B cell (primary cell): ENCODE measurements around the gene PPEF1. TPM values are rescaled to one million over a fixed set of nuclear protein-coding genes. Genes with fewer than 3 reads are reported as not detected.

Experiments used
- ATAC-seq: fragments of 200-7000 bp; cut with Tn5 transposase; one replicate; pipeline ENCODE4 v1.10.0; 2021; ENCODE audit warnings: low read depth, mild to moderate bottlenecking, moderate number of reproducible peaks, moderate library complexity
- CTCF ChIA-PET: fragments of 350-600 bp; sonication (Branson Sonifier 250); formaldehyde crosslinking; loops from one replicate; lab custom pipeline; 2021; ENCODE audit warnings: antibody characterized with exemption, inconsistent platforms; lab: Charles Lee
- POLR2A ChIA-PET: fragments of 350-600 bp; sonication (Branson Sonifier 250); formaldehyde crosslinking; loops from one replicate; lab custom pipeline; 2021; ENCODE audit warnings: antibody characterized with exemption; lab: Charles Lee
- DNase-seq: peaks from one replicate; pipeline ENCODE4 v3.0.0; 2013
- H2AFZ ChIP-seq: 2 replicates; pipeline ENCODE4 v1.6.1; 2012; ENCODE audit warnings: mild to moderate bottlenecking, low read depth, low read length; ENCODE audit not compliant: insufficient read depth, poor library complexity, severe bottlenecking
- H3K27ac ChIP-seq, 2 donors: 1 replicate in 1 of 2; 2 replicates in 1 of 2; pipeline ENCODE4 v1.5.1; 2012 to 2013; ENCODE audit warnings: low read length in 2 of 2, mild to moderate bottlenecking in 2 of 2, moderate library complexity in 1 of 2
- H3K27me3 ChIP-seq, 4 experiments: fragments of 200-600 bp in 1 of 4; sonication (generic) in 1 of 4; replicated peaks in 1 of 4; 1 replicate in 2 of 4; 2 replicates in 2 of 4; pipeline versions ENCODE4 v1.6.1 to v1.7.0; 2013 to 2016; ENCODE audit warnings: low read length in 3 of 4, mild to moderate bottlenecking in 2 of 4, mixed read lengths in 1 of 4, moderate library complexity in 1 of 4; ENCODE audit not compliant: insufficient read depth in 4 of 4, control insufficient read depth in 3 of 4; ENCODE audit errors: control extremely low read depth in 1 of 4
- H3K36me3 ChIP-seq, 2 experiments: replicated peaks in 1 of 2; 1 replicate in 1 of 2; 2 replicates in 1 of 2; pipeline versions ENCODE4 v1.6.1 to v1.7.1; 2013; ENCODE audit warnings: low read length in 1 of 2; ENCODE audit not compliant: insufficient read depth in 2 of 2, control insufficient read depth in 1 of 2; ENCODE audit errors: control extremely low read depth in 1 of 2, extremely low read depth in 1 of 2
- H3K4me1 ChIP-seq, 2 donors: fragments of 200-600 bp in 1 of 2; sonication (generic) in 1 of 2; 1 replicate in 1 of 2; 2 replicates in 1 of 2; pipeline versions ENCODE4 v1.5.1 to v1.6.1; 2013 to 2017; ENCODE audit warnings: low read length in 2 of 2; ENCODE audit not compliant: control insufficient read depth in 2 of 2, insufficient read depth in 2 of 2
- H3K4me2 ChIP-seq: replicated peaks from 2 replicates; pipeline ENCODE3; 2012; ENCODE audit warnings: mild to moderate bottlenecking, low read depth, low read length; ENCODE audit not compliant: poor library complexity, severe bottlenecking
- H3K4me3 ChIP-seq, 5 experiments: fragments of 200-600 bp in 1 of 5; sonication (generic) in 1 of 5; 1 replicate in 3 of 5; 2 replicates in 2 of 5; pipeline versions ENCODE4 v1.5.1 to v1.7.0; 2011 to 2016; ENCODE audit warnings: low read length in 4 of 5, mild to moderate bottlenecking in 4 of 5, low read depth in 2 of 5, control low read depth in 1 of 5, moderate library complexity in 1 of 5; ENCODE audit not compliant: insufficient read depth in 1 of 5; ENCODE audit errors: control extremely low read depth in 1 of 5, extremely low read depth in 1 of 5
- H3K79me2 ChIP-seq: fragments of 200-600 bp; sonication (generic); one replicate; pipeline ENCODE4 v1.6.0; 2016; ENCODE audit warnings: low read length; ENCODE audit not compliant: control insufficient read depth, insufficient read depth
- H3K9ac ChIP-seq: fragments of 200-600 bp; sonication (generic); 2 replicates; pipeline ENCODE4 v1.6.1; 2017; ENCODE audit warnings: mild to moderate bottlenecking, low read length, moderate library complexity
- H3K9me3 ChIP-seq, 3 donors: one replicate each; pipeline versions ENCODE4 v1.6.1 to v1.7.1; 2013; ENCODE audit warnings: low read length in 2 of 3; ENCODE audit not compliant: control insufficient read depth in 2 of 3, insufficient read depth in 1 of 3; ENCODE audit errors: control extremely low read depth in 1 of 3
- H4K20me1 ChIP-seq: 2 replicates; pipeline ENCODE4 v1.6.0; 2012; ENCODE audit warnings: mild to moderate bottlenecking, low read length; ENCODE audit not compliant: insufficient read depth, control insufficient read depth, poor library complexity, severe bottlenecking
- H3K27ac Mint-ChIP-seq: one replicate; pipeline ENCODE4 v1.8.0; 2021; ENCODE audit warnings: mixed read lengths
- H3K27me3 Mint-ChIP-seq: one replicate; pipeline ENCODE4 v1.8.0; 2021; ENCODE audit warnings: mixed read lengths
- H3K4me1 Mint-ChIP-seq: one replicate; pipeline ENCODE4 v1.8.0; 2021; ENCODE audit warnings: mixed read lengths
- H3K4me3 Mint-ChIP-seq: one replicate; pipeline ENCODE4 v1.8.0; 2021; ENCODE audit warnings: mixed read lengths
- H3K9me3 Mint-ChIP-seq: one replicate; pipeline ENCODE4 v1.8.0; 2022; ENCODE audit warnings: mixed read lengths; ENCODE audit not compliant: insufficient read depth
- EZH2 ChIP-seq: IDR thresholded peaks from 2 replicates; pipeline ENCODE4 v1.6.1; 2012; ENCODE audit warnings: borderline replicate concordance, low read depth, mild to moderate bottlenecking, moderate library complexity, low read length; ENCODE audit not compliant: insufficient read depth, poor library complexity, severe bottlenecking
- WGBS: methylation state at CpG from one replicate; pipeline ENCODE4 v1.1.5; 2013; ENCODE audit warnings: missing lambda C conversion rate; ENCODE audit not compliant: insufficient coverage; 5-methylcytosine and 5-hydroxymethylcytosine counted together
- intact Hi-C: fragments of 100-400 bp; cut with micrococcal nuclease; formaldehyde crosslinking; loops from one replicate; pipeline ENCODE4 v1.10.0; 2022
- polyA plus RNA-seq: library from polyadenylated mRNA; depleted of rRNA; stranded (reverse); fragments of >200 nt; gene quantifications from 2 replicates; pipeline ENCODE4 v1.2.3, GENCODE V29; 2012
- total RNA-seq, 2 donors: library from RNA; stranded (reverse); fragments of 120-200 nt in 1 of 2; gene quantifications; 1 replicate in 1 of 2; 2 replicates in 1 of 2; pipeline versions ENCODE4 v1.2.3 to v1.2.4, GENCODE V29; 2013 to 2022
- TF ChIP-seq, protein P1 (sequence below): fragments of 200-600 bp; IDR thresholded peaks from one replicate; pipeline ENCODE4 v1.8.0; 2022; ENCODE audit warnings: antibody characterized with exemption, mild to moderate bottlenecking

The PPEF1 gene
- total and polyA plus RNA-seq, 2 donors (not counting 1 experiment from before 2014, with no cell fraction given), result 0.22 to 0.52 TPM

DNA sequence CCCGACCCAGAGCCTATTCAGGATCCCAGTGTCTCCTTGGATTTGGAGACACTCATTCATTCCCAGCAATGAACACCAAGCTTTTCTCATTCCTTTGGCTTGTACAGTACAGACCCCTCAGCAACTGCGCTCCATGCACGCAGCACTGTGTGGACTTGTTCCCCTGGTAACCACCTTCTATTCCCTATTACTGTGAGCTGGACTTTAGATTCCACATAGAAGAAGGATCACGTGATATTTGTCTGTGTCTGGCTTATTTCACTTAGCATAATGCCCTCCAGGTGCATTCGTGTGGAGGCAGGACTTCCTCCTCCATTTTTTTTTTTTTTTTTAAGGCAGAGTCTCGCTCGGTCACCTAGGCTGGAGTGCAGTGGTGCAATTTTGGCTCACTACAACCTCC lies 170.0 kb downstream of the PPEF1 start:
- DNase-seq (no peak), ATAC-seq (no peak)
- Mint-ChIP-seq H3K9me3 (no peaks in the 10 kb centered on the region), H3K4me1 (no peaks in the 10 kb centered on the region), H3K27ac (no peak overlapping the region), H3K4me3 (no peak overlapping the region), H3K27me3 (peaks cover 4% of the 10 kb centered on the region)
- ChIA-PET CTCF (interaction anchor here (1.1 kb wide), 1 partner anchor 9 kb away, joined by 4 read pairs; no protein-coding TSS in a partner anchor), POLR2A (no interaction called here)
- Histone ChIP-seq H3K4me2 (no peak overlapping the region), H3K79me2 (no peaks in the 10 kb centered on the region), H3K36me3 (no peaks in the 10 kb centered on the region), H3K4me1 (no peaks in the 10 kb centered on the region), H3K4me3 (no peak overlapping the region), H3K9ac (no peak overlapping the region), H3K27ac (no peak overlapping the region), H4K20me1 (no peaks in the 10 kb centered on the region), H3K9me3 (no peaks in the 10 kb centered on the region), H2AFZ (no peak overlapping the region), H3K27me3 (no peaks in the 10 kb centered on the region)
- intact Hi-C loops, result no loop called here
- 89% methylated on average over 1 of the region's 7 CpGs for WGBS
- TF ChIP-seq, protein P1, sequence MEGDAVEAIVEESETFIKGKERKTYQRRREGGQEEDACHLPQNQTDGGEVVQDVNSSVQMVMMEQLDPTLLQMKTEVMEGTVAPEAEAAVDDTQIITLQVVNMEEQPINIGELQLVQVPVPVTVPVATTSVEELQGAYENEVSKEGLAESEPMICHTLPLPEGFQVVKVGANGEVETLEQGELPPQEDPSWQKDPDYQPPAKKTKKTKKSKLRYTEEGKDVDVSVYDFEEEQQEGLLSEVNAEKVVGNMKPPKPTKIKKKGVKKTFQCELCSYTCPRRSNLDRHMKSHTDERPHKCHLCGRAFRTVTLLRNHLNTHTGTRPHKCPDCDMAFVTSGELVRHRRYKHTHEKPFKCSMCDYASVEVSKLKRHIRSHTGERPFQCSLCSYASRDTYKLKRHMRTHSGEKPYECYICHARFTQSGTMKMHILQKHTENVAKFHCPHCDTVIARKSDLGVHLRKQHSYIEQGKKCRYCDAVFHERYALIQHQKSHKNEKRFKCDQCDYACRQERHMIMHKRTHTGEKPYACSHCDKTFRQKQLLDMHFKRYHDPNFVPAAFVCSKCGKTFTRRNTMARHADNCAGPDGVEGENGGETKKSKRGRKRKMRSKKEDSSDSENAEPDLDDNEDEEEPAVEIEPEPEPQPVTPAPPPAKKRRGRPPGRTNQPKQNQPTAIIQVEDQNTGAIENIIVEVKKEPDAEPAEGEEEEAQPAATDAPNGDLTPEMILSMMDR, result no peak
- no peak for TF ChIP-seq EZH2

Other genes with a start within 250 kb of the PPEF1 start
- not detected in 2 replicates for gene RS1, start 35.5 kb upstream of the PPEF1 start, total RNA-seq
- not detected in 2 replicates for gene RS1, start 35.5 kb upstream of the PPEF1 start, polyA plus RNA-seq